Stimulated activated CD4-positive, alpha-beta T cell treated with anti-CD3 and anti-CD28 coated beads, Interleukin-1b, Interleukin-23, amount 100 ng/mL, for 4 hours (primary cell): ENCODE measurements around the gene TBX2.

ENCODE experiments used
- DNase-seq, 2 donors: peaks; one replicate each; pipeline ENCODE4 v3.0.0-alpha.2; 2020; ENCODE audit warnings: low read depth in 2 of 2

Gene TBX2

GRCh38 chr17:61453566-61454380 is 54.1 kb downstream of the TBX2 start:
- no peak for DNase-seq

GRCh38 chr17:61454381-61455323 is 55.0 kb downstream of the TBX2 start:
- no peak for DNase-seq

GRCh38 chr17:61455324-61456060 is 55.8 kb downstream of the TBX2 start:
- DNase-seq: no peak

- DNase-seq: no peak
These were observed 56.5 kb downstream of the TBX2 start for GRCh38 chr17:61456061-61456681.

GRCh38 chr17:61456688-61457225 is 57.1 kb downstream of the TBX2 start:
- no peak for DNase-seq

- DNase-seq: no peak
These were observed 57.8 kb downstream of the TBX2 start for GRCh38 chr17:61457226-61457983.

- no peak for DNase-seq
These were observed 58.4 kb downstream of the TBX2 start for GRCh38 chr17:61458000-61458399.

- no peak for DNase-seq
These were observed 58.9 kb downstream of the TBX2 start for GRCh38 chr17:61458421-61459141.
